GM20000 (cell line): ENCODE results near the gene TMEM106C.

Experiments
- DNase-seq: peaks from one replicate; pipeline ENCODE4 v3.0.0; 2012; ENCODE audit warnings: low spot score
- CTCF ChIP-seq: IDR thresholded peaks from 2 replicates; pipeline ENCODE4 v1.5.1; 2012; ENCODE audit warnings: mild to moderate bottlenecking, control low read depth; ENCODE audit errors: extremely low read depth, missing control alignments

Gene TMEM106C

GRCh38 chr12:47977046-47977771, 13.8 kb downstream of the TMEM106C start:
- no peak for TF ChIP-seq CTCF
- DNase-seq, result no peak

DNA sequence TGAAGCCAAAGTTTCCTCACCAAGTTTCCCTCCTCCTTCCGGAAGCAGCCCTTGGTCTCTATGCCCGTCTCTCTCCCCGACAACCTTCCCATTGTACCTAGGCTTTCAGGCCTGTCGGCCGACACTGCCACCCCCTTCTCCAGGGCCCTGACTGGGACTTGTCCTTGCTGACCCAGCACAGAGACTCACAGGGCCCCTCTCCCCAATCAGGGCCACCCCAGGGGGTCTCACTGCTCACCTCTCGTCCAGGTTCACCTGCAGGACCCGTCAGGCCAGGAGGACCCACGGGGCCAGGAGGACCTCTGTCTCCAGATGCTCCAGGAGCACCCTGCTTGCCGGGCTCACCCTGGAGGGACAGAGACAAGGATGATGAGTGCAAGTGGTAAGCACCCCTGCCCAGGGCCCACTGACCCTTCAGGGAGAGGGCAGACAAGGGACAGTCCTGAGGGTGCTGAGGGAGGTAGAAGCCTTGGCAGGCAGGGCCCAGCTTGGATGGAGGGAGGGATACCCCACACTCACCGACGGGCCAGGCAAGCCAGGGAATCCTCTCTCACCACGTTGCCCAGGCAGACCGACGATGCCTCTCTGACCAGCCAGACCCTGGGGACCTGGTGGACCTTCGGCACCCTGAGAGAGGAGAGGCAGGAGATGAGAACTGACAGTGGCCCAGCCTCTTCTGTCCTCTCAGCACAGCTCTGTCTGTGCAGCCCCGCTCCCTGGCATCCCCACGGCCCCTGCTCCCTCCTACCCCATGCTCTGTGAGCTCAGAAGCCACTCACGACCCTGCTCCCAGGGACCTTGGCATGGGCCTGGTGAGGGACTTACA, 14.6 kb downstream of the TMEM106C start:
- no peak for TF ChIP-seq CTCF
- no peak for DNase-seq

- TF ChIP-seq CTCF, result no peak
- no peak for DNase-seq
Observed at GRCh38 chr12:47978598-47978873, 15.1 kb downstream of the TMEM106C start.

DNA sequence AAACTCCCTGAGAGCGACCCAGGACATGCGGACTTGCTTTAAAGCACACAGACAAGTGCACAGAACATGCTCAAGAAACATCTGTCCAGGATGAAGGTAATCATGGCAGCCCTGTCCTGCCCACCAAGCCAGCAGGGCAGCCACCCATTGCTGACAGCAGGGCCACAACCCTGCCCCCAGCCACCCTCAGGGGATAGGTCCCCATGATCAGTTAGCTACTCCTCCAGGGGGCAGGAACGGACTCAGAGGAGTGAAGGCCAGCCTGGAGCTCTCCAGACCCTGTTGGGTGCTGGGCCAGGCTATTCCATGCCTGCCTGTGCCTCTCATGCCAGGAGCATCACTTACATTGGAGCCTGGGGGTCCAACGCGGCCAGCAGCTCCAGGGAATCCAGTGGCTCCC, 15.8 kb downstream of the TMEM106C start:
- TF ChIP-seq CTCF, result no peak

GRCh38 chr12:47979686-47980085, 16.3 kb downstream of the TMEM106C start:
- TF ChIP-seq CTCF, result no peak
- no peak for DNase-seq

More for the DNA sequence above, 15.8 kb downstream of the TMEM106C start:
- no peak for DNase-seq

GRCh38 chr12:47980197-47980596, 16.8 kb downstream of the TMEM106C start:
- no peak for TF ChIP-seq CTCF
- no peak for DNase-seq

DNA sequence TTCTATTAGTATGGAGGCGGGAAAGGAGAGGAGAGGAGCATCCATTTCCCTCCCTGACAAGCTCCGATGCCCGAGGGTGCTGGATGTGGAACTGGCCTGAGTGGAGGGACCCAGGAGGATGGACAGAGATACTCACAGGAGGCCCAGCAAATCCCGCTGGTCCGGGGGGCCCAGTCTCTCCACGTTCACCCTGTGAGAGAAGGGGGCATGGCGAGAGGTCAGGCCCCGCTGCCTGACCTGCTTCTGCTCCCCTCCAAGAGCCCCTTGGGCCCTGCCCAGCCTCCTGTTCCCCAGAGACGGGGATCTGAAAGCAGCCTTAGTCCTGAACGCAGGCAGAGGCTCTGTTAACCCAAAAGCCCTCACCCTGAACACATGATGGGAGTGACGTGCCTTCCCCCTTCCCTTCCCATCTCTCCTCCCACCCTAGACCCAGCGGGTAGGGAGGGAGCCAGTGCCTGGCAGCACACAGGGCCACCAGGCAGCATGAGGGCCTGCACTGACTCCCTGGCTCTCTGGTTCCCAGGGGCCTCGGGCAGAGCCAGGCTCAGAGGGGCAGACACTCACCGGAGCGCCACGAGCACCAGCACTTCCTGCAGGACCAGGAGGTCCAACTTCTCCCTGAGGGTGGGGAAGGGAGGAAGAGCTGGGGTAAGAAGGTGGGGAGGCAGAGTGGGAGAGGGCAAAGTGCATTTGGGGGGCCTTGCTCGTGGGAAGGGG, 17.5 kb downstream of the TMEM106C start:
- DNase-seq, result no peak
- no peak for TF ChIP-seq CTCF
